GM12878 (cell line): Measurements from ENCODE around the gene PPM1A. TPM values are rescaled to one million over a fixed set of nuclear protein-coding genes. Genes with fewer than 3 reads are reported as not detected.

Experiments
- ATAC-seq: fragments of 200-7000 bp; cut with Tn5 transposase; 3 replicates; pipeline ENCODE4 v1.9.1; 2020; ENCODE audit warnings: mild to moderate bottlenecking, moderate library complexity
- BruUV-seq: library from RNA; stranded (reverse); fragments of 400-500 nt; replicated peaks from 2 replicates; lab custom pipeline; 2021; lab: Mats Ljungman, UMichigan
- CTCF ChIA-PET: fragments of 300-600 bp; sonication (Branson Sonifier 250); formaldehyde crosslinking; extraction: SDS; loops from one replicate; lab custom pipeline; 2021; ENCODE audit warnings: inconsistent platforms; lab: Yijun Ruan, JAX
- POLR2A ChIA-PET: fragments of 350-600 bp; formaldehyde crosslinking; extraction: SDS; loops from one replicate; lab custom pipeline; 2021; ENCODE audit warnings: inconsistent platforms; lab: Charles Lee
- RAD21 ChIA-PET: fragments of 300-600 bp; sonication (Branson Sonifier 250); formaldehyde crosslinking; loops from one replicate; lab custom pipeline; 2023; ENCODE audit warnings: antibody characterized with exemption; ENCODE audit not compliant: unreplicated experiment; lab: Charles Lee
- SMC1A ChIA-PET: fragments of 300-600 bp; sonication (Branson Sonifier 250); formaldehyde crosslinking; loops from one replicate; lab custom pipeline; 2023; ENCODE audit not compliant: unreplicated experiment, uncharacterized antibody; lab: Charles Lee
- DNase-seq: peaks from one replicate; pipeline ENCODE4 v3.0.0-alpha.2; 2011; ENCODE audit warnings: low read depth, low spot score
- FAIRE-seq: peaks from 3 replicates; lab custom pipeline; 2011; peaks lifted over from hg19 to GRCh38; lab: Jason Lieb, UNC
- H2AFZ ChIP-seq: 2 replicates; pipeline ENCODE4 v1.6.0; 2011; ENCODE audit warnings: low read depth, low read length, control low read depth; ENCODE audit not compliant: control insufficient read depth
- H3K27ac ChIP-seq: 2 replicates; pipeline ENCODE4 v1.5.1; 2011; ENCODE audit warnings: control low read depth; ENCODE audit not compliant: control insufficient read depth, insufficient read depth
- H3K27me3 ChIP-seq, 2 experiments: replicated peaks in 1 of 2; 2 replicates each; pipeline versions ENCODE4 v1.6.0 to v1.6.1; 2011; ENCODE audit warnings: low read length in 1 of 2; ENCODE audit not compliant: control insufficient read depth in 2 of 2, insufficient read depth in 2 of 2
- H3K36me3 ChIP-seq, 2 experiments: 2 replicates each; pipeline ENCODE4 v1.5.1; 2011; ENCODE audit warnings: low read length in 1 of 2; ENCODE audit not compliant: control insufficient read depth in 2 of 2, insufficient read depth in 2 of 2
- H3K4me1 ChIP-seq: 2 replicates; pipeline ENCODE4 v1.6.1; 2011; ENCODE audit warnings: mild to moderate bottlenecking, low read length, moderate library complexity, mixed read lengths; ENCODE audit not compliant: control insufficient read depth, insufficient read depth
- H3K4me2 ChIP-seq: 2 replicates; pipeline ENCODE4 v1.6.0; 2011; ENCODE audit warnings: control low read depth; ENCODE audit not compliant: control insufficient read depth, insufficient read depth
- H3K4me3 ChIP-seq: fragments of 200-600 bp; sonication (generic); 2 replicates; pipeline ENCODE4 v1.5.1; 2016
- H3K79me2 ChIP-seq: 2 replicates; pipeline ENCODE4 v1.6.0; 2011; ENCODE audit warnings: low read length; ENCODE audit not compliant: control insufficient read depth, insufficient read depth
- H3K9ac ChIP-seq: 2 replicates; pipeline ENCODE4 v1.8.0; 2011; ENCODE audit warnings: low read length, control low read depth, mixed read lengths; ENCODE audit not compliant: control insufficient read depth, insufficient read depth
- H3K9me3 ChIP-seq: replicated peaks from 3 replicates; pipeline ENCODE4 v1.5.1; 2011; ENCODE audit warnings: mild to moderate bottlenecking, low read length; ENCODE audit not compliant: control insufficient read depth, insufficient read depth
- H4K20me1 ChIP-seq: 2 replicates; pipeline ENCODE4 v1.6.0; 2011; ENCODE audit not compliant: control insufficient read depth, insufficient read depth
- CEBPZ ChIP-seq: fragments of 150-350 bp; IDR thresholded peaks from 2 replicates; pipeline ENCODE4 v1.6.1; 2016; ENCODE audit warnings: low read depth, low read length
- CHD4 ChIP-seq: fragments of 200-600 bp; sonication (generic); IDR thresholded peaks from 2 replicates; pipeline ENCODE4 v1.6.1; 2016; ENCODE audit warnings: mild to moderate bottlenecking
- E2F4 ChIP-seq: IDR thresholded peaks from 2 replicates; pipeline ENCODE4 v1.6.1; 2012; ENCODE audit warnings: low read depth, low read length, improper control_type of control experiment
- EED ChIP-seq: sonication (generic); IDR thresholded peaks from 2 replicates; pipeline ENCODE4 v1.6.1; 2016; ENCODE audit warnings: antibody characterized with exemption, low read depth
- MXI1 ChIP-seq: fragments of 150-350 bp; IDR thresholded peaks from 2 replicates; pipeline ENCODE4 v1.6.1; 2011; ENCODE audit warnings: low read depth, mild to moderate bottlenecking, inconsistent platforms, low read length, improper control_type of control experiment
- NBN ChIP-seq: fragments of 450-650 bp; IDR thresholded peaks from 2 replicates; pipeline ENCODE4 v1.6.1; 2016
- NRF1 ChIP-seq: conservative IDR thresholded peaks from 2 replicates; pipeline ENCODE4 v1.6.1; 2011; ENCODE audit warnings: mild to moderate bottlenecking, low read depth, low read length, improper control_type of control experiment
- PAX5 ChIP-seq: IDR thresholded peaks from 2 replicates; pipeline ENCODE4 v1.6.1; 2011; ENCODE audit warnings: low read depth, low read length, borderline replicate concordance
- PML ChIP-seq: IDR thresholded peaks from 2 replicates; pipeline ENCODE4 v1.6.1; 2012; ENCODE audit warnings: low read length, inconsistent platforms
- POLR2AphosphoS5 ChIP-seq: IDR thresholded peaks from 2 replicates; pipeline ENCODE4 v1.6.1; 2011; ENCODE audit warnings: mild to moderate bottlenecking, low read length, inconsistent platforms
- SREBF1 ChIP-seq: IDR thresholded peaks from 2 replicates; pipeline ENCODE4 v1.6.1; 2012; ENCODE audit warnings: mild to moderate bottlenecking, low read length
- TCF3 ChIP-seq: IDR thresholded peaks from 2 replicates; pipeline ENCODE4 v1.6.1; 2012; ENCODE audit warnings: low read depth, mild to moderate bottlenecking, low read length, borderline replicate concordance; ENCODE audit not compliant: insufficient read depth
- ZBTB4 ChIP-seq: fragments of 450-650 bp; formaldehyde crosslinking; IDR thresholded peaks from 2 replicates; pipeline ENCODE4 v1.4.0; 2022; ENCODE audit warnings: mild to moderate bottlenecking, moderate library complexity
- ZNF207 ChIP-seq: fragments of 450-650 bp; IDR thresholded peaks from 2 replicates; pipeline ENCODE4 v1.6.1; 2014; ENCODE audit warnings: antibody characterized with exemption, mild to moderate bottlenecking, borderline replicate concordance
- WGBS: methylation state at CpG from one replicate; pipeline ENCODE4 v1.1.6; 2016; ENCODE audit warnings: low lambda C conversion rate; ENCODE audit not compliant: insufficient replicate concordance, insufficient coverage; ENCODE audit errors: missing lambda C conversion rate; 5-methylcytosine and 5-hydroxymethylcytosine counted together
- in situ Hi-C: fragments of 300-500 bp; cut with MboI; formaldehyde crosslinking; loops from 9 replicates; pipeline ENCODE4 v1.14.3; 2018; ENCODE audit warnings: mixed read lengths
- intact Hi-C: fragments of 100-400 bp; cut with micrococcal nuclease; formaldehyde crosslinking; loops from one replicate; pipeline ENCODE4 v1.14.2; 2022; ENCODE audit not compliant: unreplicated experiment
- polyA plus RNA-seq, 11 experiments: library from polyadenylated mRNA; depleted of rRNA in 4 of 11; unstranded in 6 of 11; stranded (reverse) in 5 of 11; fragments of >200 nt; fragmentation: Nextera tagmentation in 4 of 11; fragmentation: Illumina TruSeq in 1 of 11; extraction: Ambion mirVana in 4 of 11; extraction: Trizol in 1 of 11; gene quantifications; 1 replicate in 1 of 11; 2 replicates in 10 of 11; pipeline versions ENCODE4 v1.2.1 to v1.2.3, GENCODE V29; 2011 to 2016; ENCODE audit warnings: inconsistent platforms in 2 of 11, missing spikeins in 2 of 11, low read depth in 1 of 11
- total RNA-seq, 4 experiments: library from RNA; depleted of rRNA in 3 of 4; stranded (reverse); fragments of >200 nt in 3 of 4; fragmentation: Illumina TruSeq in 1 of 4; extraction: Trizol in 1 of 4; gene quantifications; 2 replicates each; pipeline versions ENCODE4 v1.2.1 to v1.2.3, GENCODE V29; 2013 to 2021

PPM1A gene
- total and polyA plus RNA-seq, 10 of the 15 experiments (the other 5 are each of a cell fraction or from before 2014, with no cell fraction given): 16.8 to 124 (median 47.0) TPM

GRCh38 chr14:60220084-60220483 is 28.9 kb upstream of the PPM1A start (continued):
- no peak for TF ChIP-seq MXI1
- TF ChIP-seq CHD4: no peak
- TF ChIP-seq NRF1: no peak

- H3K27me3 ChIP-seq: no peaks in the 10 kb centered on the region
- H3K4me1 ChIP-seq: peaks cover 24% of the 10 kb centered on the region
- FAIRE-seq: no peak
- intact Hi-C loops: loop anchor here (2.0 kb wide), 1 partner anchor 14 kb away; no protein-coding TSS in a partner anchor
- CTCF ChIA-PET: interaction anchor here (1.7 to 2.6 kb wide), 5 partner anchors 8 to 110 kb away, joined by 5 to 9 read pairs (median 7); no protein-coding TSS in a partner anchor
- H3K9ac ChIP-seq: no peak overlapping the region
- no peak for DNase-seq
- peak overlapping the region; percentile 49 for H3K27ac ChIP-seq
- BruUV-seq: no TSS peak
- no peak overlapping the region for H3K4me3 ChIP-seq
- SMC1A ChIA-PET: interaction anchor here (0.6 to 12.5 kb wide), 11 partner anchors 9 to 110 kb away, joined by 3 to 202 read pairs (median 7); partner anchors contain the start of gene PPM1A
- H3K36me3 ChIP-seq: no peaks in the 10 kb centered on the region
- H3K4me2 ChIP-seq: peak overlapping the region; percentile 7; the same call in 1 of the 2 replicates
- 0 out of 3 replicates have a peak, but pooled peaks cover 2% of the 10 kb centered on the region for H3K9me3 ChIP-seq
- RAD21 ChIA-PET: interaction anchor here (0.8 to 4.6 kb wide), 8 partner anchors 8 to 36 kb away, joined by 3 to 30 read pairs (median 8); partner anchors contain the start of gene PPM1A
- H4K20me1 ChIP-seq: no peaks in the 10 kb centered on the region
- WGBS: 91% methylated on average over 10 of the region's 10 CpGs
- H3K79me2 ChIP-seq: no peaks in the 10 kb centered on the region
- in situ Hi-C loops: no loop called here
- no peak for ATAC-seq
- POLR2A ChIA-PET: interaction anchor here (0.6 to 15.5 kb wide), 8 partner anchors 17 to 1810 kb away, joined by 3 to 241 read pairs (median 10); partner anchors contain the start of gene PPM1A
- H2AFZ ChIP-seq: no peak overlapping the region; the same call in 1 of the 2 replicates
- no peak for TF ChIP-seq CEBPZ
- no peak for TF ChIP-seq PAX5
- no peak for TF ChIP-seq E2F4
- no peak for TF ChIP-seq PML
- no peak for TF ChIP-seq POLR2AphosphoS5
- TF ChIP-seq ZNF207: no peak
- TF ChIP-seq TCF3: no peak
- TF ChIP-seq EED: no peak
- TF ChIP-seq SREBF1: no peak
- no peak for TF ChIP-seq NBN
- no peak for TF ChIP-seq ZBTB4 (CRISPR knock-in tag)
Observed at GRCh38 chr14:60220917-60221316, 28.1 kb upstream of the PPM1A start.
